Jurkat, Clone E6-1 (cell line): ENCODE data around the gene SLC17A7.

Experiments used
- DNase-seq: peaks from one replicate; pipeline ENCODE4 v3.0.0-alpha.2; 2011; ENCODE audit warnings: low read depth, low spot score
- H3K4me3 ChIP-seq: 2 replicates; pipeline ENCODE4 v1.5.1; 2011; ENCODE audit warnings: mild to moderate bottlenecking, low read length, control low read depth, moderate library complexity

The SLC17A7 gene

DNA sequence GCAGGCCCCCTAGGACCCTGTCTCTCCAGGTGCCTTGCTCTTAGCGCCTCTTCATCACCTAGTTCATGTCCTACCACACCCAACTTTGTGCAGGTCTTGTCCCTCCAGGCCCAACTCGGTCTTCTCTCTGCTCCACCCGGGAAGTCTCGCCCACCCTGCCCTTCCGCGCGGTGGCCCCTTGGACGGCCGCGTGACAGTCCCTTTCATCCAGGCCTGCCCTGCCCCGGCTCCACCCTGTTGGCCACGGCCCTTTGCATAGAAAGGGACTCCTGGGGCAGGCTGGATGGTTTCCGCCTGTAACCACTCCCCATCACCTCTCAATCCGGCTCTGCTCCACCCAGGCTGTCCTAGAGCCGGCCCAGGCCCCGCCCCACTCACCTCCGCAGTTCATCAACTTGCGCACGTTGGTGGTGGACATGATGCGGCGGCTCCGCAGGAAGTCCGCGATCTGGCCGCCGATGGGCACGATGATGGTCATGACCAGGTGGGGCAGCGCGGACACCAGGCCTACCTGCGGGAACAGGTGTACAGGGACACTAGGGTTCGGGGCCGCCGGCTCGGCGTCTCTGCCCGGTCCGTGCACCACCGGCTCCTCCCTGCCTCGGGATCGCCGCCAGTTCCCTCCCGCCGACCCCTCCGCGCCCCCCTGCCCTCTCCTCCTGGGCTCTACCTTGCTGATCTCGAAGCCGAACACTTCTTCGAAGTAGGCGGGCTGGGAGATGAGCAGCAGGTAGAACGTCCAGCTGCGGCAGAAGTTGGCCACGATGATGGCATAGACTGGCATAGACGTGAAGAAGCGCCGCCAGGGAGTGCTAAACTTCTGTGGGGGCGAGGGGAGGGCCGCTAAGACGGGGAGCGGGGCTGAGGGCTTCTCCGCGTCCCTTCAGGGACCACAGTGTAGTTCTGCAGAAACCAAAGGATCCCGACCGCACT is 8.9 kb downstream of the SLC17A7 start:
- DNase-seq, result no peak
- H3K4me3 ChIP-seq, result no peak overlapping the region

GRCh38 chr19:49431330-49431749 is 10.0 kb downstream of the SLC17A7 start:
- H3K4me3 ChIP-seq, result no peak overlapping the region
- DNase-seq, result no peak

DNA sequence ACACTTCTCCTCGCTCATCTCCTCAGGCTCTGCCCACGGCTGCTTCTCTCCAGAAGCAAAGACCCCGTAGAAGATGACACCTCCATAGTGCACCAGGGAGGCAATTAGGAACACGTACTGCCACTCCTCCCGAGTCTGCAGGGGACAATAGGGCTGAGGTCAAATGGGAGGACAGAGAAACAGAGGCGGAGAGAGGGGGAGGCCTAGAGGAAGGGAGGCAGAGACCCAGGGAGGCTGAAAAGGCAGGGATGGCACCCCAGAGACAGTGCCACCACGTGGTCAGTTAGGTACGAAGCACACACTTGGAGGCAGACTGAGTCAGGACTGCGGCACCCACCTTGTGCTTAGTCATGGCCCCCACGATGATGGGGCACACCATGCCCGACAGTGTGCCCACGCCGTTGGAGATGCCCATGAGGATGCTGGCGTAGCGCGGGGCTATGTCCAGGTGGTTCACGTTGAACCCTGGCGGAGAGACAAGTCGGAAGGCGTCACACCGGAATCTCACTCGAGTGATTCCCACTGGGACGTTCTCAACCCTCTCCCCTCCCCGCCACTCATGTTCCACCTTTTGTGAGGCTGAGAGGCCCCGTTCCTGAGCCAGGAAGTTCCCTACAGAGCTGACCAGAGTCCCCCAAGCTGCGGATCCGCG is 10.5 kb downstream of the SLC17A7 start:
- DNase-seq, result no peak
- no peak overlapping the region for H3K4me3 ChIP-seq

DNA sequence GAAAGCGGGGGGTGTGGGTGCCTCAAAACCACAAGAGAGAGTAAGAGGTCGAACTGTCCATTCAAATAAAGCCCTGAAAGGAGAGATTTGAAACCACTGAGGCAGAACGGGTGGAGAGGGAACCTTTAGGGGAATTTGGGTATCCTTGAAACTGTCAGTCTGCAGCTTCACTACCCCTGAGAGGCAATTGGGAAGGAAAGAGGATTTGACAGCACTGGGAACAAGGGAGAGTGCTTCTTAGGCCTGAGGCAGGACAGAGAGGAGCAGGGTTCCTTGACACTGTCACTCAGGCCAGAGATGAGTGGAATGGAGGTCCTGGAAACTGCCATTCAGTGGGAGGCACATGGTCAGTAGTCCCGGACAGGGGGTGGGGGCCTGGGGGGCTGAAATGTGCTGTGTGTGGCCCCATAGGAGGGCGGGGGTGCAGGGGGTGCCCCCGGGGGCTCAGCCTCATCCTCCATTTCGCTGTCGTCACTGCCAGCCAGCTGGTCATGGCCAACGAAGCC is 11.1 kb downstream of the SLC17A7 start:
- H3K4me3 ChIP-seq, result no peak overlapping the region
- no peak for DNase-seq

DNA sequence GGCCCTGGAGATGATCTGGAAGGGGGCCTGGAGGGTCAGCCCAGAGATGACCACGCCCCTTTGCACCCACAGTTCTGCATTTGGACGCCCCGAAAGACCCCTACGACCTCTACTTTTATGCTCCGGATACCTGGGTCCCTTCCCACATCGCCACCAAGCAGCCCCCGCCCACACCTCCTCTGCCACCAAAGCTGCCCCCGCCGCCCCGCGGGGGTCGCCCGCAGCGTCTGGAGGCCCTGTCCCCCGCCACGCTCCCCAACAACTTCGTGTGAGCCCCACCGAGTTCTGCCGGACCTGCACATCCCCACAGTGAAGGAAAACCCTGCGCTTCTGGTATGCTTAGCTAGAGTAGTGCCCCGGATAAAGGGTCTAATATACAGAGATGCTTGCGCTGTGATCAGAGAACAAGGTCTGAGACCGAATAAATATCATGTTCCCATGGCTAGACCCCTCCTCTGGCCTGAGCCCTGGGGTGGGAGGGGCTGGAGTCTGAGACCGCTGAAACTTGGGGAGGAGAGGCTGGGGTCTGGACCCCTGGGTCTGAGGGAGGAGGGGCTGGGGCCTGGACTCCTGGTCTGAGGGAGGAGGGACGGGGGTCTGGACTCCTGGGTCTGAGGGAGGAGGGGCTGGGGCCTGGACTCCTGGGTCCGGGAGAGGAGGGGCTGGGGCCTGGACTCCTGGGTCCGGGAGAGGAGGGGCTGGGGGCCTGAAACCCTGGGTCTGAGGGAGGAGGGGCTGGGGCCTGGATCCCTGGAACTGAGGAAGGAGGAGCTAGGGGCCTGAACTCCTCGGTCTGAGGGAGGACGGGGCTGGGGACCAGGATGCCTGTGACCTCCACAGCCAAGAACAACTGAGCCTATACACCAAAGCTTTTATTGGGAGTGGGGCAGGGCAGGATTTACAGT is 12.5 kb downstream of the SLC17A7 start:
- H3K4me3 ChIP-seq, result no peak overlapping the region
- no peak for DNase-seq

- DNase-seq, result no peak
- no peak overlapping the region for H3K4me3 ChIP-seq
These were observed 13.3 kb downstream of the SLC17A7 start for GRCh38 chr19:49427855-49428546.

DNA sequence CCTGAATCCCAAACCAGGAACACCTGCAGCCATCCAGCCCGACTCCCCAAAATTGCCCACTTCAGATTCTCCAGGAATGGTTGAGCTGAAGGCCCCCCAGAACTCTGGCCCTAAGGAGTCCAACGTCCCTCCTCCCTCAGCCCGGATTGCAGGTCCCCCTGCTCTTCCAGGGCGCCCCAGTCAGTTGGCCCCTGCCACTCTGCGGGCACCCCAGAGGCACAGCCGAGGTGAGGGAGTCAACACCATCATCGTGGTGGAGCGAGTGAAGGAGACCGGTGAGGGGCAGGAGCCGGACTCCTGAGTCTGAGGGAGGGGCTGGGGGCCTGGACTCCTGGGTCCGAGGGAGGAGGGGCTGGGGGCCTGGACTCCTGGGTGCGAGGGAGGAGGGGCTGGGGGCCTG is 14.0 kb downstream of the SLC17A7 start:
- DNase-seq, result no peak
- H3K4me3 ChIP-seq, result no peak overlapping the region

- no peak overlapping the region for H3K4me3 ChIP-seq
- no peak for DNase-seq
These were observed 15.3 kb downstream of the SLC17A7 start for GRCh38 chr19:49425922-49426592.

- H3K4me3 ChIP-seq, result no peak within 1 kb of the TSS
- no peak for DNase-seq
These were observed 16.1 kb downstream of the SLC17A7 start, which contains the start of gene GFY for GRCh38 chr19:49425178-49425577. GFY (plus strand) TSS chr19:49425388; CDS start chr19:49426431, 1,043 bp downstream.

- no peak overlapping the region for H3K4me3 ChIP-seq
- DNase-seq, result peak; percentile 48
These were observed 17.4 kb downstream of the SLC17A7 start for GRCh38 chr19:49423985-49424303.

DNA sequence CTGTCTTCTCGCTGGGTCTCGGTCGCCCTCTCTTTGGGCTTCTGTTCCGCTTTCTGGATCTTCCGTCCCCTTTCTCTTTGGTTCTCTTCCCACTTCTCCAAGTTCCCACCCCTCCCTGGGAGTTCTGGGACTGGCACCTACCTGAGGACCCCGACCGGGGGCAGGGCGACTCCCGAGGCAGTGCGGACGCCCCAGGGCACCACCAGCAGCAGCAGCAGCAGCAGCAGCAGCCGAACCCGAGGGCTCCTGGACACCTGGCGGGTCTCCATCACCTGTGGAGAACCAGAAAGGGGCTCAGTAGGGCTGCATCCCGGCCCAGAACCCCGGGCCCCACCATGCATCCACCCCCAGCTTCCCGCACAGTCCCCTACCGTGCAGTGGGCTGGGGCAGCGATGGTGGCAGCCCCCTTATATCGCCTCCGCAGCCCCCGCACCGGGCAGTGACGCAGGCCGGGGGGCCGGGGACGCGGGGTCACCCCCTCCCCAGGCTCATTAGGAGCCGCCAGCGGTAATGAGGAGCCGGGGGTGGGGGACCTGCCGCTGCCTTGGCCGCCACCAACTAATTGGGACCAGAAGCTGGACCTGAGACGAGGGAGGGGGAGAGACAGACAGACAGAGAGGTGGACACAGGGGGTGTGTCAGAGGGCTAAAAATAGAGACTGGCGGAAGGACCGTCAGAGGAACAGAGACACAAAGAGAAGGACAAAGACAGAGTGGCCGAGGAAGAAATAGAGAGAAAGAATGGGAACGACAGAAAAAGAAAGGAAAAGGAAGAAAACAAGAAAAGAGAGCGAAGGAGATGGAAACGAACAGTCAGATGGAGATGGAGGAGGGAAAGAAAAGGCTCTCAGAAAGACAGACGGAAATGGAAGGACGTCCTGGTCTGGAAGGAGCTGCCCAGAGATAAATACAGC is 18.0 kb downstream of the SLC17A7 start, which contains the start of gene PTH2:
PTH2 (minus strand) TSS at position 371 of the 914 bp plus-strand sequence; CDS start at position 269, 102 bp downstream.
- DNase-seq, result no peak
- no peak within 1 kb of the TSS for H3K4me3 ChIP-seq

DNA sequence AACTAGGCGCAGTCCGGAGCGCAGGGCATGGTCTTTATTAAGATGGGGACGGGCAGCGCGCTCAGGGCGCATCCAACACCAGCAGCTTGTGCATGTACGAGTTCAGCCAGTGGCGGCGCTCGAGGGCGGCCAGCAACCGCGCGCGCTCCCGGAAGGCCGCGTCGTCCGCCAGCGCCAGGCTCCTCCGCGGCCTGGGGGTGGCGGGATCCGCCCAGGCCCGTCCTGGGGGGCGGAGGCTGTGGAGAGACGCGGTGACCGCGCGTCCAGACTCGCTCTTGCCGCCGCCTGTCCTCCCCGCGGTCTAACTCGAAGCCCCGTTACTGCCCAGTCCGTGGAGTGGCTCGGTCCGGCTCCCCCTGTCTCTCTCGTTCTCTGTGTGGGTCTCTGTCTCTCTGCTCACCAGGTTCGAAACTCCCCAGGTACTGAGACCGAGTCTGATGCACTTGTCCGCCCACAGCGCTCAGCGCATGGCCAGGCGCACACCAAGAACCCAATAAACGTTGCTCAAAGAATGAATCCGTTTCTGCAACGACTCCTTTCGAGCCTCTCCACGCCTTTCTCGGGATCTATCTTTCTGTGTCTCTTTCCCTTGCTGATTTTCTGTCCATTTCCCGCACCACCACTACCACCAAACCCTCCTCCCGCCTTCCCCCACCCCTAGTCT is 18.8 kb downstream of the SLC17A7 start:
- DNase-seq, result no peak
- H3K4me3 ChIP-seq, result no peak overlapping the region

GRCh38 chr19:49421878-49422202 is 19.5 kb downstream of the SLC17A7 start:
- no peak for DNase-seq
- no peak overlapping the region for H3K4me3 ChIP-seq

DNA sequence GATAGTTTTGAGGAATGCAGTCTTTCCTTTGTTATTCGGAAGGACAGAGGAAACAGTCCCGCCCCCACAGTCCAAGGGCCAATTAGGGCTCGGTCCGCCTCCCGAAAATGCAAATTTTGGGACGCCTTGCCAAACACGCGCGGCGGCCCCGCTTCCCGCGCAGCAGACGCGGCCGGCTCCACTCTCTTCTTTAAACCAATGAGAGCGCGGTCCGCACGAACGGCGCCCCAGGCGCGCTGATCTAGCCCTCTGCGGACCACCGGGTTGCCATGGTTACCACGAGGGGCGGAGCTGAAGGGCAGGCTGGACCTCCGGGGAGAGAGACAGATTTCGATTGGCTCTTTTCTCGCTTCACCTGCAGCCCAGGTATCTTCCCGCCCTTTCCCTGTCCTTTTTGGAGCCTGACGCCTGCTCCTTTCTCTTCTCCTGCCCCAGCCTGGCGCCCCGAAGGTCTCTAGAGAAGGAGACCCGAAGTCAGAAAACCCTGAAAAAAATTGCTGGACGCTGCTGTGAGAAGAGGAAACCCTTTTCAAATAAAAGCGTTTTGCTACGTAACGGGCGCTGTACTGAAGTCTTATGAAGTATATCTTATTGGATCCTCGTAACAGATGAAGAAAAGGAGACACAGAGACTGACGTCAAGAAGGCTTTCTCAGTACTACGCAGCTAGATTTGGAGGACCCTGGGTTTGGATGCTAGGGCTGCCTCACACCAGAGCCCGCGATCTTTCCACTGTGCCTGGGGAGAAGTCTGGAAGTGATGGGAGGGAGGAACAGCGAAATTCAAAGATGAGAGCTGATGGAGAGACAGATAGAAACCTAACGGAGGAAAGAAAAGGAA is 20.1 kb downstream of the SLC17A7 start:
- no peak overlapping the region for H3K4me3 ChIP-seq
- DNase-seq, result no peak

DNA sequence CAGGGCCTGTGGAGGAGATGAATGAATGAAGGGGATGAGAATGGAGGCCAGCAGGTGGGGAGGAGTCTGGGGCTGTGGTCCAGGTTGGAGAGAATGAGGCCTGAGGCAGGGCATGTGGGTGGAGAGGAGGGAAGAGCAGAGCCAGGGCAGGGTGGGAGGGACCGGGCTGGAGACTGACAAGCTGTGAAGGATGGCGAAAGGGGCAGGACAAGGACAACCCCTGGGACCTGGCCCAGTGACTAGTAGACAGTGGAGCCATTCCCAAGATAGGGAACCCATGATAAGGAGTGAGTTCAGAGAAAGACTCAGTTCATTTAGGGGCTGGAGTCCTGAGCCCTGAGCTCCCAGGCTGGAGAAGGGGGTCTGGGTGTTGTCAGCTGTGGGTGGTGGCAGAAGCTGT is 21.1 kb downstream of the SLC17A7 start:
- DNase-seq, result no peak
- H3K4me3 ChIP-seq, result no peak overlapping the region

DNA sequence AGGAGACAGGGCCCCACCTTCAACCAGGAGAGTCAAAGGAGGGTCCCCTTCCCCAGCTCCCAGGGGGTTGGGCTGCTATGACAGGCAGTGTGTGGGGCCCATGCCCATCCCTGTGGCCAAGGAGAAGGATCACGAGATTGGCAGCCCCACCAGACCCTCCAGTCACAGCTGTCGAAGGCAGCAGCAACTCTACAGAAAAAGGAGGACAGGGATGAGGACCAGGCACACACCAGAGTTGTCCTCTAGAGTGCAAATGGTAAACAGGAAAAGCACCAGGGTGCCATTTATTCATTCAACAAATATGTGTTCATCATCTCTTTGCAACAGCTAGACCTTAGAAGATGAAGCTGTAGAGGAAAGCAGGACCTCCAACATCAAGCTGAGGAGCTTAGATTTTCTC is 22.2 kb downstream of the SLC17A7 start:
- DNase-seq, result no peak

More for the DNA sequence above, 22.2 kb downstream of the SLC17A7 start:
- H3K4me3 ChIP-seq, result no peak overlapping the region
